HCT116 (cell line): ENCODE results near the gene SRP68. TPM values are rescaled to one million over a fixed set of nuclear protein-coding genes. Genes with fewer than 3 reads are reported as not detected.

Source experiments
- ATAC-seq: fragments of 200-7000 bp; cut with Tn5 transposase; 2 replicates; pipeline ENCODE4 v1.9.1; 2020; ENCODE audit warnings: mild to moderate bottlenecking, moderate library complexity
- BruUV-seq: library from RNA; stranded (reverse); fragments of 400-500 nt; replicated peaks from 2 replicates; lab custom pipeline; 2021; lab: Mats Ljungman, UMichigan
- CTCF ChIA-PET: fragments of 300-600 bp; sonication (Branson Sonifier 250); formaldehyde crosslinking; loops from one replicate; lab custom pipeline; 2021; ENCODE audit warnings: antibody characterized with exemption; lab: Charles Lee
- POLR2A ChIA-PET: fragments of 300-600, 350-600 bp; sonication (Branson Sonifier 250); formaldehyde crosslinking; loops from one replicate; lab custom pipeline; 2021; ENCODE audit warnings: antibody characterized with exemption; lab: Charles Lee
- RAD21 ChIA-PET, 2 experiments: fragments of 300-600 bp; sonication (Branson Sonifier 250); formaldehyde crosslinking; loops; one replicate each; lab custom pipeline; 2023; ENCODE audit warnings: low total read pairs in 2 of 2; ENCODE audit not compliant: uncharacterized antibody in 2 of 2, unreplicated experiment in 2 of 2, low non-redundant PET in 1 of 2; lab: Charles Lee
- DNase-seq: peaks from one replicate; pipeline ENCODE4 v3.0.0-alpha.2; 2010; ENCODE audit warnings: low read depth, low spot score
- H2AFZ ChIP-seq: fragments of 200-600 bp; shearing (Covaris generic), sonication (generic); 2 replicates; pipeline ENCODE4 v1.6.1; 2017; ENCODE audit warnings: low read depth, mixed run types, mixed read lengths, antibody characterized with exemption, low read length; ENCODE audit not compliant: poor library complexity, severe bottlenecking
- H3K27ac ChIP-seq: 2 replicates; pipeline ENCODE4 v1.5.1; 2012; ENCODE audit warnings: low read depth, low read length
- H3K27me3 ChIP-seq: fragments of 200-600 bp; sonication (generic); 2 replicates; pipeline ENCODE4 v1.6.1; 2016; ENCODE audit warnings: mixed run types, low read length, mixed read lengths; ENCODE audit not compliant: insufficient read depth
- H3K36me3 ChIP-seq, 2 experiments: fragments of 200-500 bp in 1 of 2; fragments of 200-600 bp in 1 of 2; sonication (Bioruptor generic) in 1 of 2; sonication (generic) in 1 of 2; 2 replicates each; pipeline versions ENCODE4 v1.5.1 to v1.6.1; 2014 to 2016; ENCODE audit warnings: low read length in 2 of 2, inconsistent platforms in 1 of 2, mixed read lengths in 1 of 2, mixed run types in 1 of 2; ENCODE audit not compliant: insufficient read depth in 2 of 2, control insufficient read depth in 1 of 2
- H3K4me1 ChIP-seq, 2 experiments: fragments of 200-600 bp in 1 of 2; sonication (generic) in 1 of 2; 2 replicates each; pipeline versions ENCODE4 v1.5.1 to v1.6.1; 2012 to 2017; ENCODE audit warnings: low read length in 2 of 2, inconsistent platforms in 1 of 2, mild to moderate bottlenecking in 1 of 2, mixed read lengths in 1 of 2, mixed run types in 1 of 2, moderate library complexity in 1 of 2; ENCODE audit not compliant: insufficient read depth in 2 of 2, control insufficient read depth in 1 of 2
- H3K4me2 ChIP-seq: fragments of 200-600 bp; sonication (generic); 2 replicates; pipeline ENCODE4 v1.6.1; 2017; ENCODE audit warnings: mixed run types, low read length, mixed read lengths
- H3K4me3 ChIP-seq, 2 experiments: fragments of 200-600 bp in 1 of 2; sonication (generic) in 1 of 2; replicated peaks in 1 of 2; 2 replicates each; pipeline ENCODE4 v1.5.1; 2011 to 2016; ENCODE audit warnings: low read length in 2 of 2, control low read depth in 1 of 2, low read depth in 1 of 2, mild to moderate bottlenecking in 1 of 2, mixed read lengths in 1 of 2, mixed run types in 1 of 2
- H3K79me2 ChIP-seq: fragments of 200-600 bp; sonication (generic); 2 replicates; pipeline ENCODE4 v1.6.1; 2017; ENCODE audit warnings: mild to moderate bottlenecking, mixed run types, low read length, moderate library complexity, mixed read lengths; ENCODE audit not compliant: insufficient read depth
- H3K9ac ChIP-seq: fragments of 200-600 bp; sonication (generic); 2 replicates; pipeline ENCODE4 v1.6.1; 2016; ENCODE audit warnings: low read length, mixed read lengths
- H3K9me2 ChIP-seq: fragments of 200-600 bp; sonication (generic), shearing (Covaris generic); 2 replicates; pipeline ENCODE4 v1.6.1; 2017; ENCODE audit warnings: mixed run types, mild to moderate bottlenecking, moderate library complexity; ENCODE audit not compliant: insufficient read depth
- H3K9me3 ChIP-seq, 2 experiments: fragments of 200-500 bp in 1 of 2; fragments of 200-600 bp in 1 of 2; sonication (Bioruptor generic) in 1 of 2; sonication (generic) in 1 of 2; 2 replicates each; pipeline ENCODE4 v1.6.1; 2014 to 2017; ENCODE audit warnings: low read length in 2 of 2, mixed read lengths in 2 of 2, inconsistent platforms in 1 of 2, low read depth in 1 of 2, mild to moderate bottlenecking in 1 of 2, mixed run types in 1 of 2, moderate library complexity in 1 of 2; ENCODE audit not compliant: control insufficient read depth in 1 of 2, insufficient read depth in 1 of 2
- H4K20me1 ChIP-seq: fragments of 200-600 bp; sonication (generic), shearing (Covaris generic); 2 replicates; pipeline ENCODE4 v1.6.1; 2017; ENCODE audit warnings: mixed run types, mild to moderate bottlenecking, moderate library complexity; ENCODE audit not compliant: insufficient read depth
- CTCF ChIP-seq, 3 experiments: fragments of 200-600 bp in 1 of 3; sonication (generic) in 1 of 3; IDR thresholded peaks in 2 of 3; conservative IDR thresholded peaks in 1 of 3; 2 replicates each; pipeline ENCODE4 v1.5.1; 2012 to 2017; ENCODE audit warnings: low read depth in 2 of 3, low read length in 2 of 3, antibody characterized with exemption in 1 of 3, borderline replicate concordance in 1 of 3, control low read depth in 1 of 3, mild to moderate bottlenecking in 1 of 3, mixed read lengths in 1 of 3, mixed run types in 1 of 3, moderate library complexity in 1 of 3; ENCODE audit not compliant: insufficient read depth in 1 of 3
- EGR1 ChIP-seq: IDR thresholded peaks from 2 replicates; pipeline ENCODE4 v1.6.1; 2012; ENCODE audit warnings: low read depth
- POLR2A ChIP-seq: IDR thresholded peaks from 2 replicates; pipeline ENCODE4 v1.7.0; 2011; ENCODE audit warnings: borderline replicate concordance; ENCODE audit not compliant: insufficient read depth, insufficient read length; ENCODE audit errors: extremely low read depth
- RAD21 ChIP-seq: IDR thresholded peaks from 2 replicates; pipeline ENCODE4 v1.6.1; 2012; ENCODE audit warnings: low read depth, mild to moderate bottlenecking
- YY1 ChIP-seq: IDR thresholded peaks from 2 replicates; pipeline ENCODE4 v1.6.1; 2011; ENCODE audit warnings: low read length, low read depth, moderate library complexity, mild to moderate bottlenecking; ENCODE audit not compliant: insufficient replicate concordance; ENCODE audit errors: extremely low read depth
- intact Hi-C: fragments of 100-400 bp; cut with micrococcal nuclease; formaldehyde crosslinking; loops from 2 replicates; pipeline ENCODE4 v1.10.0; 2022
- total RNA-seq: library from RNA; stranded (reverse); gene quantifications from one replicate; pipeline ENCODE4 v1.2.1, GENCODE V29; 2021; ENCODE audit not compliant: unreplicated experiment
- TF ChIP-seq, protein P1 (sequence below): IDR thresholded peaks from 2 replicates; pipeline ENCODE4 v1.6.1; 2012; ENCODE audit warnings: low read depth

SRP68 gene
- total RNA-seq, 1 experiment from 2014 or later, result 152 TPM

GRCh38 chr17:76000755-76001521 lies 71.4 kb downstream of the SRP68 start, which contains the start of gene CDK3 (continued):
- TF ChIP-seq, protein P1, sequence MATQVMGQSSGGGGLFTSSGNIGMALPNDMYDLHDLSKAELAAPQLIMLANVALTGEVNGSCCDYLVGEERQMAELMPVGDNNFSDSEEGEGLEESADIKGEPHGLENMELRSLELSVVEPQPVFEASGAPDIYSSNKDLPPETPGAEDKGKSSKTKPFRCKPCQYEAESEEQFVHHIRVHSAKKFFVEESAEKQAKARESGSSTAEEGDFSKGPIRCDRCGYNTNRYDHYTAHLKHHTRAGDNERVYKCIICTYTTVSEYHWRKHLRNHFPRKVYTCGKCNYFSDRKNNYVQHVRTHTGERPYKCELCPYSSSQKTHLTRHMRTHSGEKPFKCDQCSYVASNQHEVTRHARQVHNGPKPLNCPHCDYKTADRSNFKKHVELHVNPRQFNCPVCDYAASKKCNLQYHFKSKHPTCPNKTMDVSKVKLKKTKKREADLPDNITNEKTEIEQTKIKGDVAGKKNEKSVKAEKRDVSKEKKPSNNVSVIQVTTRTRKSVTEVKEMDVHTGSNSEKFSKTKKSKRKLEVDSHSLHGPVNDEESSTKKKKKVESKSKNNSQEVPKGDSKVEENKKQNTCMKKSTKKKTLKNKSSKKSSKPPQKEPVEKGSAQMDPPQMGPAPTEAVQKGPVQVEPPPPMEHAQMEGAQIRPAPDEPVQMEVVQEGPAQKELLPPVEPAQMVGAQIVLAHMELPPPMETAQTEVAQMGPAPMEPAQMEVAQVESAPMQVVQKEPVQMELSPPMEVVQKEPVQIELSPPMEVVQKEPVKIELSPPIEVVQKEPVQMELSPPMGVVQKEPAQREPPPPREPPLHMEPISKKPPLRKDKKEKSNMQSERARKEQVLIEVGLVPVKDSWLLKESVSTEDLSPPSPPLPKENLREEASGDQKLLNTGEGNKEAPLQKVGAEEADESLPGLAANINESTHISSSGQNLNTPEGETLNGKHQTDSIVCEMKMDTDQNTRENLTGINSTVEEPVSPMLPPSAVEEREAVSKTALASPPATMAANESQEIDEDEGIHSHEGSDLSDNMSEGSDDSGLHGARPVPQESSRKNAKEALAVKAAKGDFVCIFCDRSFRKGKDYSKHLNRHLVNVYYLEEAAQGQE, result no peak
- TF ChIP-seq POLR2A, result no peak

DNA sequence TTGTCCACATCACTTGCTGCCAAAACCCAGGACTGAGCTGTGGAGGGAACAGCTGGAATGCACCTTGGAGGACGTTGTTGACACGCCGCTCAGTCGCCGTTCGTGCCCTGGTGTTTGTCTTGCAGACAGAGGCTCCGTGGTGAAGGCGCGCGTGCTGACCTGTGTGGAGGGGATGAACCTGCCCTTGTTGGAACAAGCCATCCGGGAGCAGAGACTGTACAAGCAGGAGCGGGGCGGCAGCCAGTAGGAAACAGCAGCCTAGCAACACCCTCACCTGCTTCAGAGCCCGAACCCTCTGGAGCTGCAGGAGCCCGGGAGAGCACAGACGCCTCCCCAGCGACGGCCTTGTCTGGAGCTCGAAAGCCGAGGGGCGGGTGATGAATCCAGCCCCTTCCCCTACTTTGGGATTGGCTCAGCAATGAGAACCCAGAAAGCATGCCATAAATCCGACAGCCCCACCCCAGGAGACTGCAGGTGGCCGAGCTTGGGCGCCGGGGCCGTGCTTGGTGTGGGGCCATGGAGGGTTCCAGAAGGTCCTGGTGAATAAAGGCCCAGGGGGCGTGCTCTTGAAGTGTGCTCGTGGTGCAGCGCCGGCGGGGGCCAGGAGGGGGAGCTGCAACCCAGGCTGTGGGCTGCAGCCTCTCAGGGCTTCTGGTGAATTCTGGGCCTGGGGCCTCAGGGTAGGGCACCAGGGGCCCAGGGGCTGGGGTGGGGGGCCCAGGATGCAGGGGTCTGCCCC lies 72.1 kb downstream of the SRP68 start:
- intact Hi-C loops, result no loop called here
- BruUV-seq, result no TSS peak
- POLR2A ChIA-PET, result interaction anchor here (0.5 to 1.2 kb wide), 2 partner anchors 8 to 541 kb away, joined by 3 read pairs; no protein-coding TSS in a partner anchor
- Histone ChIP-seq H3K36me3 (no peaks in the 10 kb centered on the region; a peak in 1 of 4 replicates), H3K9me2 (no peaks in the 10 kb centered on the region), H3K27ac (peak overlapping the region; percentile 28; the same call in 1 of the 2 replicates), H3K27me3 (no peaks in the 10 kb centered on the region), H4K20me1 (no peaks in the 10 kb centered on the region), H3K9ac (no peak overlapping the region), H3K79me2 (no peaks in the 10 kb centered on the region), H2AFZ (no peak overlapping the region), H3K4me1 (peaks cover 12 to 36% of the 10 kb centered on the region in 2 experiments), H3K4me3 (no peak overlapping the region), H3K9me3 (no peaks in the 10 kb centered on the region), H3K4me2 (peak overlapping the region; percentile 20; the same call in 1 of the 2 replicates)
- DNase-seq, result peak; percentile 33
- RAD21 ChIA-PET, result interaction anchor here in 1 of 2 experiments (1.8 kb wide), 1 partner anchor 95 kb away, joined by 5 read pairs; the partner anchor contains the start of gene MRPL38
- CTCF ChIA-PET, result interaction anchor here (0.6 to 3.3 kb wide), 16 partner anchors 9 to 280 kb away, joined by 3 to 22 read pairs (median 4); partner anchors contain the start of genes ACOX1, MRPL38, TEN1 and TRIM47
- TF ChIP-seq YY1 (no peak), CTCF (IDR thresholded peaks at IDR 0.05 in 2 of 3, conservative IDR thresholded peaks at IDR 0.05 in 1 of 3; ENCODE audit: borderline replicate concordance in 1 of 3, insufficient read depth in 1 of 3, low read depth in 2 of 3, low read length in 2 of 3) (peak; percentile 93 to 99 (median 99)), EGR1 (no peak), RAD21 (peak; percentile 85)
- peak; percentile 86 for ATAC-seq
